ENCODE data around the gene MPST. TPM values are rescaled to one million over a fixed set of nuclear protein-coding genes. Genes with fewer than 3 reads are reported as not detected.
A peak's percentile ranks its signal among the peaks of the same experiment; 100 is the strongest.

MPST gene
- total RNA-seq, 2 donors from 2014 or later, result 6.4 to 12.3 TPM

DNA sequence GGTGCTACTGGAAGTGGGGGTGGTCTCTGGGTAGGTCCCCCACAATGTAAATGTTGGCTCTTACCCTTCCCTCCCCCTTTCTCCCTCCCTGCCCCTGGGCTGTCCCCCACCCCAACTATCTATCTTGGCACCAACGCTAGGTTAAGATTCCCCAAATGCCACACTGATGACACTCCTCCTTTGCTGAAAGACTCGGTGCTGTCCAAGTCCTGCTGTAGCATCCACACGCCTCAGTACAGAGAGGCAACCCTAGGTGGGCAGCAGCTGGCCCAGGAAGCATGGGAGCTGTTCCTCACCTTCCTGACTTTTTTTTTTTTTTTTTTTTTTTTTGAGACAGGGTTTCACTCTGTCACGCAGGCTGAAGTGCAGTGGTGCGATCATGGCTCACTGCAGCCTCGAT lies 28.6 kb downstream of the MPST start:
- no peak for ATAC-seq
- Mint-ChIP-seq H3K36me3 (ENCODE audit: low read depth) (no peaks in the 10 kb centered on the region), H3K4me1 (peaks cover 7% of the 10 kb centered on the region), H3K4me3 (no peak overlapping the region), H3K27ac (no peak overlapping the region), H3K27me3 (no peaks in the 10 kb centered on the region)
- DNase-seq, result no peak
- no peaks in the 10 kb centered on the region for H3K9me3 ChIP-seq (ENCODE audit: control insufficient read depth, low read length, poor library complexity, severe bottlenecking)

DNA sequence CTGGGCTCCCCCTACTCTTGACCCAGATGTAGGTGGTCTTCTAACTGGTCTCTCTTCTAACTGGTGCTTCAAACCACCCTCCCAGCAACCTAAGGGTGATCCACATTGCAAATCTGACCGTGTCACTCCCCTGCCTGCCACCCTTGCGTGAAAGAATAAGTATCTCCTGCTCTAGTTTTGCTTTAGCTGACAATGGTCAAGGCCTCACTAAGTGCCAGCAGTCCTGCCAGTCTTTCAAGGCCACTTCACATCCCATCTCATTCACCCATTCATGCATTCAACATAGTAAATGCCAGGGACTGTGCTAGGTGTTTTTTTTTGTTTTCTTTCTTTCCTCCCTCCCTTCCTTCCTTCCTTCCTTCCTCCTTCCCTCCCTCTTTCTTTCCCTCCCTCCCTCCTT lies 29.7 kb downstream of the MPST start:
- ATAC-seq (no peak), DNase-seq (no peak)
- H3K9me3 ChIP-seq (ENCODE audit: control insufficient read depth, low read length, poor library complexity, severe bottlenecking), result no peaks in the 10 kb centered on the region
- Mint-ChIP-seq H3K36me3 (ENCODE audit: low read depth) (no peaks in the 10 kb centered on the region), H3K4me3 (no peak overlapping the region), H3K4me1 (peaks cover 7% of the 10 kb centered on the region), H3K27ac (no peak overlapping the region), H3K27me3 (no peaks in the 10 kb centered on the region)

DNA sequence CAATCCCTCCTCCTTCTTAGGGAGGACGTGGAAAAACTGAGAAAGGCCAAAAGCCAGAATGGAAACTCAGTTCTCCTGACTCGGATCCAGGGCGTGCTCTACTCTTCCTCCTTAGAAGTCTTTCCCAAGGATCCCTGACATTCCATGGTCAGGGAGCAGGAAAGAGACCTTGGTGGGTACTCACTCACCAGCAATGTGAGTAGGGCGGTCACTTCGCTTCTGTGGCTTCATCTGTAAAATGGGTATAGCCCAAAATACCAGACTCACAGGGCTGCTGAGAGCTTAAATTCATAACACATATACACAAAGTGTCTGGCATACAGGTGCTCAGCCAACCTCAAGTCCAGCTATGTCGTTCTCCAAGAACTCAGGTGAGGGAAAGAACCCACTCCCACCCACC lies 31.4 kb downstream of the MPST start:
- H3K9me3 ChIP-seq (ENCODE audit: control insufficient read depth, low read length, poor library complexity, severe bottlenecking), result no peaks in the 10 kb centered on the region
- no peak for DNase-seq
- H3K27me3 Mint-ChIP-seq, result no peaks in the 10 kb centered on the region
- H3K4me1 Mint-ChIP-seq, result peaks cover 4% of the 10 kb centered on the region
- ATAC-seq, result no peak
- H3K4me3 Mint-ChIP-seq, result peak overlapping the region; percentile 87
- no peak overlapping the region for H3K27ac Mint-ChIP-seq
- no peaks in the 10 kb centered on the region for H3K36me3 Mint-ChIP-seq (ENCODE audit: low read depth)

DNA sequence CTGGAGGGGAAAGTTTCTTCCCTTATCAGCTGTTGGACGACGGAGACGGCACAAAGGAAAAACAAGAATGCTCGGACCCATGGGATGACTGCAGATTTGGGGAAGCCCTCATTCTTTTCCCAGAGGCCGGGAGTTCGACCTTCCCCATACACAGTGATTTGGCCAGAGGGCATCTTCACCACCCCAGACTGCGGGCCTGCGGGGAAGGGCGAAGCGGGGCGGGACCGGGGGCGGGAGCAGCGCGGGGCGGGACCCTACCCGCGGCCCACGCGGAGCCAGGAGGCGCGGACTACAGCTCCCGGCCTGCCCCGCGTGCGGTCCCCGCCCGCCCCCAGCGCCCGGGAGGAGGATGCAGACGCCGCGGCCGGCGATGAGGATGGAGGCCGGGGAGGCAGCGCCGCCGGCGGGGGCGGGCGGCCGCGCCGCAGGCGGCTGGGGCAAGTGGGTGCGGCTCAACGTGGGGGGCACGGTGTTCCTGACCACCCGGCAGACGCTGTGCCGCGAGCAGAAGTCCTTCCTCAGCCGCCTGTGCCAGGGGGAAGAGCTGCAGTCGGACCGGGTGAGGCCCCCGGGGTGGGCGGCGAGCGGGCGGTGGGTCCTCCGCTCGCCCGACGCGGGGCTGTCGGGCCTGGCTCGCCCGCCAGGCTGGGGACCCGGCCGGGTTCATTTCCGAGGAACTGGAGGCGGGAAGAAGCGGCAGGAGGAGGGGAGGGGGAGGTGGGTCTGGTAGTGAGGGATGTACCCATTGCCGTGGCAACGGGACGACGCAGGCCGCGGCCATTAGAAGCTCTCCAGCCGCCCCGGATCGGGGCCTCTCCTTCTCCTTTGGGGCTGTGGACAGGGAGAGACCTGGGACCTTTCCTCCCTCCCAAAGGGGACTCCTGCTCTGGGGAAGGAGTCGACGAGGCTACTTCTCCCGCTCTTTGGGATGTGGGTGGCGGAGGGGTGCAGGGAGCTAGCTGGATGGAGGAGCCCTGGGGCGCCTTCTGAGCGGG lies 32.1 kb downstream of the MPST start, which contains the start of gene KCTD17:
TSS of gene KCTD17 (plus strand) at position 352 of the 995 bp plus-strand sequence. CDS start at position 371, 19 bp downstream.
- H3K9me3 ChIP-seq (ENCODE audit: control insufficient read depth, low read length, poor library complexity, severe bottlenecking), result no peaks in the 10 kb centered on the region
- Mint-ChIP-seq H3K4me3 (peak within 1 kb of the TSS; percentile 87), H3K27me3 (no peaks in the 10 kb centered on the region), H3K36me3 (ENCODE audit: low read depth) (no peaks in the 10 kb centered on the region), H3K4me1 (peaks cover 4% of the 10 kb centered on the region), H3K27ac (no peak within 1 kb of the TSS)
- ATAC-seq, result peak; percentile 100
- peak; percentile 63 to 72 (median 65) for DNase-seq

DNA sequence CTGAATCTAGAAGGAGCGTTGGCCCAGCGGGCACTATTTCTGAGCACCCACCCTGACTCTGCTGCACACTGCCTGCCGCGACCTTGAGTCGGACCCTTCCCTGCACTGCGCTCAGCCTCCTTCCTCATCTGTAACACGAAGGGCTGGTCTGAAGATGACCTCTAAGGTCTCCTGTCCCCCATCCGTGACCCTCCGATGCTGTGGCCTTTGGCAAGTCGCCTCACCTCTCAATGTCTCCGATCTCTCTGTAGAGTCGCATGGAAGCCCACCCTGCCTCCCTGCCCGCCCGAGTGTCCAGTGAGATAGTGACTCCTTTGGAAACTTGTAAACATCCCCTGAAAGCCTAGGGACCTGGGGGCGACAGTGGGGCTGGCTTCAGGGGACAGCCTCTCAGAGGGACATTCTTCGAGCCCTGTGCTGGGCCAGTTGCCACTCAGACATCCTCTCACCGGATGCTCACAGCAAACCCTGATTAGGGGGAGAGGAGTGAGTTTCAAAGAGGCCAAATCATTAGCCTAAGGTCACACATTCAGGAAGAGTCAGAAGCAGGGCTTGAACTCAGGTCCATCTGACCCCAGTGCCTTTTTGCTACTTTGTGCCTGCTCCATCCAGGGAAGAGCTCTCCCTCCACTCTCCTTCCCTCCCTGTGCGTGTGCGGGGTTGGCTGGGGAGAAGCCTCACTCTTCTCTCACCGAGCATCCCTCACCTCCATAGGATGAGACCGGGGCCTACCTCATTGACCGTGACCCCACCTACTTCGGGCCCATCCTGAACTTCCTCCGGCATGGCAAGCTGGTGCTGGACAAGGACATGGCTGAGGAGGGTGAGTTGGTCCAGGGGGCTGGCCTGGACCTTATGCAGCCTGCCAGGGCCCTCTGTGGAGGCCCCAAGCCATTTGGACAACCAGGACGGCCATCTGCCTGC lies 33.1 kb downstream of the MPST start:
- DNase-seq, result no peak
- no peak for ATAC-seq
- peak overlapping the region; percentile 87 for H3K4me3 Mint-ChIP-seq
- no peaks in the 10 kb centered on the region for H3K36me3 Mint-ChIP-seq (ENCODE audit: low read depth)
- peaks cover 7% of the 10 kb centered on the region for H3K4me1 Mint-ChIP-seq
- no peak overlapping the region for H3K27ac Mint-ChIP-seq
- H3K9me3 ChIP-seq (ENCODE audit: control insufficient read depth, low read length, poor library complexity, severe bottlenecking), result no peaks in the 10 kb centered on the region
- H3K27me3 Mint-ChIP-seq, result no peaks in the 10 kb centered on the region

DNA sequence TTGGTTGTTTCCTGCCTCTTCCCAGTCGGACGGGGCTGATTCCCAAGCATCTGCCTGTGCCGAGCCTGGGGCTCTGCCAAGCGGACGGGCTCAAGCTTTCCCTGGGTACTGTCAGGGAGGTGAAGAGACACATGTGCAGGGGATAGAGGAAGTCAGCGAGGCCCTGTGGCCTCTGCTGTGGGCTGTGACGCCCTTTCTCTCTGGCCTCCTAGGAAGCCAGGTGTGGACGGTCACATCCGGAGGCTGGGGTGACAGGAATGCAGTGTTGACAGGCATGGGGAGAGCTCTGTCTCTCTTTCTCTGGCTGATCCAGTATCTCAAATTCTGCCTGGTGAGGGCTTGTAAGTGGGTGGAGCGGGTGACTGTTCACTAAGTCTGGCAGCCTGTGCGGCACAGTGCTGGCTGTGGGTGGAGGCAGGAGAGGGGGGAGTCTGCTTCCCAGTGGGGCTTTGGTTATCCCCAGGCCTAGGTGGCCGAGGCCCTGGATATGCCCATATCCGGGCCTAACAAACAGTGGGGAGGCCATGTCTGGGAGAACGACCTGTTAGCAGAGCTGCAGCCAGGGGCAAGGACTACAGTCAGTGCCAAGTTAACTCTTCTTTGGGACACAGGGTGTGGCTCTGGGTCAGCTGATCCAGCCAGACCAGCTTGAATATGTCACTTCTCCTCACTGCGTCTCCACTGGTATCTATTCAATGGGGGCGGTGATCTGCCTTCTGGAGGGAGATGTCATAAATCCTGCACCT lies 33.9 kb downstream of the MPST start:
- ATAC-seq, result no peak
- H3K9me3 ChIP-seq (ENCODE audit: control insufficient read depth, low read length, poor library complexity, severe bottlenecking), result no peaks in the 10 kb centered on the region
- no peak for DNase-seq
- Mint-ChIP-seq H3K36me3 (ENCODE audit: low read depth) (no peaks in the 10 kb centered on the region), H3K4me3 (peak overlapping the region; percentile 87), H3K27me3 (no peaks in the 10 kb centered on the region), H3K27ac (no peak overlapping the region), H3K4me1 (peaks cover 7% of the 10 kb centered on the region)

DNA sequence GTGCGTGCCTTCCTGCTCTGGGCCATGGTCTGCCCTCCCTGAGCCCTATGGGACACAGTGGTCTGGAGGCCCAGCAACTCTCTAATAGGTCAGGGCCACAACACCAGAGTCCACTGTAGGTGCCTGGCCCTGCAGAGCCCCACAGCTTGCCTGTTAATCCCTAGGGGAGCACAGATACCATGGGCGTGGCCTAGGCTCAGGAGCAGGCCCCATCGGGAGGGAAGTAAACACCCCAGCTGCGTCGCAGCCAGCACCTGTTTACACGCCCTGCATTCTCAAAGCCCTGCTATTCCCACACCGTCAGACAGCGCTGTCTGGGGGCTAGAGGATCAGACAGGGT lies 34.5 kb downstream of the MPST start:
- ATAC-seq, result no peak
- Mint-ChIP-seq H3K27me3 (no peaks in the 10 kb centered on the region), H3K4me3 (peak overlapping the region; percentile 60)

DNA sequence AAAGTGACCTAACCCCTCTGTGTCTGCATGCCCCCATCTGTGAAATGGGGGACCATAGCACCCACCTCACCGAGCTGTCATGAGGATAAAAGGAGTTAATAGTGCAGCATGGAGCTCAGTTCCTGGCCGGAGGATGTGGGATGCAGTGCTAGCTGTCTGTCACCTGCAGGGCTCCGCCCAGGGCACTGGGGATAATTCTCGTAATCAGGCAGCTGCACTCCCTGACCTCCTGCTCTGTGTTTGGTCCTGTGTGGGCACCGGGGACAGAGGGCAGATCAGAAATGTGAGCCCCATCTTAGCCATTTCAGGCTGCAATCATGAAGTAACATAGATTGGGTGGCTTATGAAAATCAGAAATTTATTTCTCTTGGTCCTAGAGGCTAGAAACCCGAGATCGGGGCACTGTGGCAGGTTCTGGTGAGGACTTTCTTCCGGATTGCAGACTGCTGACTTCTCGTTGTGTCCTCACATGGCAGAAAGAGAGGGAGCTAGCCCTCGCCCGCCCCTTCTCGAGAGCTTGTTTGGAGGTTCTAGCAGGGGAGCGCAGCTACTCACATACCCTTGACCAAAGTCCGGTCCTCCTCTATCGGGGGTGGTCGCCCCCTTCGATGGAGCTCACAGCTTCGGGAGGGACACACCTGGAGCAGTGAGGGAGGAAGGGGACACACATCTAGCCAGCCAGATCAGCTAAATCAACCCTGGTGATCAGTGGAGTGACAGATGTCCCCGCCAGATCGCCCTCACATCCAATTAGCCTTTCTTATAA lies 35.2 kb downstream of the MPST start:
- no peaks in the 10 kb centered on the region for H3K36me3 Mint-ChIP-seq (ENCODE audit: low read depth)
- H3K27ac Mint-ChIP-seq, result no peak overlapping the region
- H3K9me3 ChIP-seq (ENCODE audit: control insufficient read depth, low read length, poor library complexity, severe bottlenecking), result no peaks in the 10 kb centered on the region
- no peak for DNase-seq
- no peak overlapping the region for H3K4me3 Mint-ChIP-seq
- ATAC-seq, result no peak
- H3K4me1 Mint-ChIP-seq, result peaks cover 8% of the 10 kb centered on the region
- no peaks in the 10 kb centered on the region for H3K27me3 Mint-ChIP-seq

More for the DNA sequence above, 34.5 kb downstream of the MPST start:
- no peak for DNase-seq
- H3K27ac Mint-ChIP-seq, result no peak overlapping the region
- no peaks in the 10 kb centered on the region for H3K36me3 Mint-ChIP-seq (ENCODE audit: low read depth)
- peaks cover 7% of the 10 kb centered on the region for H3K4me1 Mint-ChIP-seq
- no peaks in the 10 kb centered on the region for H3K9me3 ChIP-seq (ENCODE audit: control insufficient read depth, low read length, poor library complexity, severe bottlenecking)

DNA sequence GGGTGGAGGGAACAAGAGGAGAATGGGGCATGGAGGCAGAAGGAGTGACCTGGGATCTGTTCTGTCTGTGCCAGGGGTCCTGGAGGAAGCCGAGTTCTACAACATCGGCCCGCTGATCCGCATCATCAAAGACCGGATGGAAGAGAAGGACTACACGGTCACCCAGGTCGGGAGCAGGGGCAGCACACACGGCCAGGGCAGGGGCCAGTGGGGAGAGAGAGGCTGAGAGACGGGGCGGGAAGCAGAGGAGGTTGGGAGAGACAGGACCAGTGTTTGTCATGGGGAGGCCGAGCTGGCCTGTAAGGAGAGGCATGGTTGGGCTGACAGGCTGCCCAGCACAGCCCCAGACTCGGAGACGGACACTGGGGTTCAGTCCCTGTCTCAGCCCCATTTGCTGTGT lies 36.7 kb downstream of the MPST start:
- H3K36me3 Mint-ChIP-seq (ENCODE audit: low read depth), result no peaks in the 10 kb centered on the region
- peak overlapping the region; percentile 39 for H3K27ac Mint-ChIP-seq

DNA sequence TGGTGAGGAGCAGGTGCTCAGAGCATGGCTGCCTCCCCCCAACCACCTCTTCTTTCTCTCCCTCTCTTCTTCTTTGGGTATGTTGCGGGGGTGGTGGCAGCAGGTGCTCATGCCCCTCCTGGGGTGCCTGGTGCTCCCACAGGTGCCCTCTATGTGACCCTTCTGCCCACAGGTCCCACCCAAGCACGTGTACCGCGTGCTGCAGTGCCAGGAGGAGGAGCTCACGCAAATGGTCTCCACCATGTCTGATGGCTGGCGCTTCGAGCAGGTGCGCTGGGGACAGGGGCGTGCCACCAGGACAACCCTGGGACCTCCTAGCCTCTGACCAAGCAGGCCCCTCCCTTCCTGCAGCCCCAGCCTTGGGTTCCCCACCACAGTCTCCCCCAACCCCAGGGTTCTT lies 37.7 kb downstream of the MPST start:
- Mint-ChIP-seq H3K4me1 (peaks cover 14% of the 10 kb centered on the region), H3K27ac (no peak overlapping the region), H3K36me3 (ENCODE audit: low read depth) (no peaks in the 10 kb centered on the region)

More for the DNA sequence above, 36.7 kb downstream of the MPST start:
- H3K4me1 Mint-ChIP-seq, result peaks cover 12% of the 10 kb centered on the region
- H3K4me3 Mint-ChIP-seq, result no peak overlapping the region
- ATAC-seq, result no peak
- H3K27me3 Mint-ChIP-seq, result no peaks in the 10 kb centered on the region
- H3K9me3 ChIP-seq (ENCODE audit: control insufficient read depth, low read length, poor library complexity, severe bottlenecking), result no peaks in the 10 kb centered on the region
- no peak for DNase-seq

DNA sequence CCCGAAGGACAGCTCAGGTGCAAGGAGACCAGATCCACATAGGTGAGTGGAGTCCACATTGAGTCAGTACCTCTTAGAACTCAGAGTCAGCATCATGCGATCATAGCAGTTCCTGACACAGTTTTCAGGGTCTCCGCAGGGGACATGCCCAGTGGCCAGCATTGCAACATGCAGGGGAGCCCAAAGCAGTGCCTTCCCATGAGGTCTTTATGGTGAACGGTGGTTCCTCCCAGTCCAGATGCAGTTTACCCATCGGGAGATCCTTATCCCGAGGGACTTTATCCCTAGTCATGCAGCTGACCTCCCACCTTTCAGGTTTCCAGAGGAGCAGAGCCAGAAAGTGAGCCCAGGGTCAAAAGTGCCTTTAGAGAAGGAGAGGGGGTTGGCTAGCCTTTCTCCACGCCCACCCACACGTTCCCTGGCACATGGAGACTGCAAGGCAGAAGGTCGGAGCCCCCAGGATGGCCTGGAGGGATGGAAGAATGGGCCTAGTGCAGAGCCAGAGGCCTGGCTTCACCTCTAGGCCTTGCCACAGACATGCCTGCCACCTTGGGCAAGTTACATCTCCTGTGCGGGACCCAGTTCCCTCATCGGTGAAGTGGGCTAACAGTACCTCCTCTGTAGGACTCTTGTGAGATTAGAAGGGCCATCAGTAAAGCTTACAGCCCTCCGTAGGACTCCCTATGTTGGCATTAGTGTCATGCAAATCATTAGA lies 38.4 kb downstream of the MPST start:
- no peaks in the 10 kb centered on the region for H3K9me3 ChIP-seq (ENCODE audit: control insufficient read depth, low read length, poor library complexity, severe bottlenecking)
- no peak for ATAC-seq
- no peak for DNase-seq
- Mint-ChIP-seq H3K36me3 (ENCODE audit: low read depth) (no peaks in the 10 kb centered on the region), H3K27ac (no peak overlapping the region), H3K4me3 (no peak overlapping the region), H3K4me1 (peaks cover 12% of the 10 kb centered on the region), H3K27me3 (no peaks in the 10 kb centered on the region)

More for the DNA sequence above, 37.7 kb downstream of the MPST start:
- DNase-seq (no peak), ATAC-seq (no peak)
- H3K4me3 Mint-ChIP-seq, result no peak overlapping the region
- no peaks in the 10 kb centered on the region for H3K27me3 Mint-ChIP-seq
- no peaks in the 10 kb centered on the region for H3K9me3 ChIP-seq (ENCODE audit: control insufficient read depth, low read length, poor library complexity, severe bottlenecking)

Measured in T-helper 17 cell (primary cell).